Measurements from ENCODE around the gene LPCAT1. TPM values are rescaled to one million over a fixed set of nuclear protein-coding genes. Genes with fewer than 3 reads are reported as not detected.

LPCAT1 gene
- total RNA-seq, 3 donors from 2014 or later (not counting 1 experiment from before 2014, with no cell fraction given): 196 to 302 (median 252) TPM

DNA sequence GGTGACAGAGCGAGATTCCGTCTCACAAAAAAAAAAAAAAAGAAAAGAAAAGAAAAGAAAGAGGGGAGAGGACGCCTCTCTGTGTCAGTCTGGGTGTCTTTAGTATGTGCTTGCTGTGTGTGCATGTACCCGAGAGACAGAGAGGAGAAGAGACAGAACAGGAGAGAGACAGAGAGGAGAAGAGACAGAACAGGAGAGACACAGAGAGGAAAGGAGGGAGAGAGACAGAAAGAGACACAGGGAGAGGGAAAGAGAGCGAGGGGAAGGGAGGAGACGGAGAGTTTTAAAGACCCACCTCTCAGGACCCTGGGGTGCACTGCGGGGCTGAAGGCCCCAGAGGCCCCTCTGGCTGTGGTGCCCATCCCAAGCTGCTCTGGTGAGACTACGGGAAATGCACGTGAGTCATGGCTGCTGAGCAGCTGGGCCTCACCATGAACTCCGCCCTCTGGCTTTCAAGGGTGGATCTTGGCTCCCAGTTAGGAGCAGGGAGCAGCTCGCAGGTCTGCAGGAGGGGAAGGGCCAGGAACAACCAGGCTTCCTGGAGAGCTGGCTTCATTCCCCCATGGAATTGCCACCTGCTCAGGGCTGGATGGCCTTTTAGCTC is 86.4 kb downstream of the LPCAT1 start:
- TF ChIP-seq, protein P1, sequence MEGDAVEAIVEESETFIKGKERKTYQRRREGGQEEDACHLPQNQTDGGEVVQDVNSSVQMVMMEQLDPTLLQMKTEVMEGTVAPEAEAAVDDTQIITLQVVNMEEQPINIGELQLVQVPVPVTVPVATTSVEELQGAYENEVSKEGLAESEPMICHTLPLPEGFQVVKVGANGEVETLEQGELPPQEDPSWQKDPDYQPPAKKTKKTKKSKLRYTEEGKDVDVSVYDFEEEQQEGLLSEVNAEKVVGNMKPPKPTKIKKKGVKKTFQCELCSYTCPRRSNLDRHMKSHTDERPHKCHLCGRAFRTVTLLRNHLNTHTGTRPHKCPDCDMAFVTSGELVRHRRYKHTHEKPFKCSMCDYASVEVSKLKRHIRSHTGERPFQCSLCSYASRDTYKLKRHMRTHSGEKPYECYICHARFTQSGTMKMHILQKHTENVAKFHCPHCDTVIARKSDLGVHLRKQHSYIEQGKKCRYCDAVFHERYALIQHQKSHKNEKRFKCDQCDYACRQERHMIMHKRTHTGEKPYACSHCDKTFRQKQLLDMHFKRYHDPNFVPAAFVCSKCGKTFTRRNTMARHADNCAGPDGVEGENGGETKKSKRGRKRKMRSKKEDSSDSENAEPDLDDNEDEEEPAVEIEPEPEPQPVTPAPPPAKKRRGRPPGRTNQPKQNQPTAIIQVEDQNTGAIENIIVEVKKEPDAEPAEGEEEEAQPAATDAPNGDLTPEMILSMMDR (IDR thresholded peaks at IDR 0.05): no peak
- DNase-seq (no peak), ATAC-seq (no peak)
- Mint-ChIP-seq H3K4me1 (no peaks in the 10 kb centered on the region), H3K27ac (no peak overlapping the region), H3K27me3 (ENCODE audit: low read depth in 2 of 2) (peaks cover 0 to 15% of the 10 kb centered on the region in 2 donors), H3K36me3 (no peaks in the 10 kb centered on the region), H3K4me3 (no peak overlapping the region), H3K9me3 (peaks cover 3 to 4% of the 10 kb centered on the region in 2 donors)
- no peak overlapping the region for H3K27ac ChIP-seq (ENCODE audit: low read length)
- no peaks in the 10 kb centered on the region for H3K4me1 ChIP-seq (ENCODE audit: control insufficient read depth, insufficient read depth, low read length)
- H3K9me3 ChIP-seq (ENCODE audit: control insufficient read depth, insufficient read depth, low read length): no peaks in the 10 kb centered on the region
- WGBS (ENCODE audit: insufficient coverage): 56% methylated on average over 11 of the region's 11 CpGs
- intact Hi-C loops (cut with micrococcal nuclease): no loop called here
- H3K36me3 ChIP-seq (ENCODE audit: control insufficient read depth, insufficient read depth, low read length): no peaks in the 10 kb centered on the region
- H3K27me3 ChIP-seq (ENCODE audit: control insufficient read depth, insufficient read depth, low read length): no peaks in the 10 kb centered on the region
- H3K4me3 ChIP-seq (ENCODE audit: low read length): no peak overlapping the region

GRCh38 chr5:1436681-1437080 is 87.1 kb downstream of the LPCAT1 start:
- H3K27me3 Mint-ChIP-seq (ENCODE audit: low read depth in 2 of 2): peaks cover 0 to 14% of the 10 kb centered on the region in 2 donors

GRCh38 chr5:1436036-1436435 is 87.7 kb downstream of the LPCAT1 start:
- ATAC-seq (no peak), DNase-seq (no peak)
- H3K4me1 Mint-ChIP-seq: no peaks in the 10 kb centered on the region
- WGBS (ENCODE audit: insufficient coverage): 83% methylated on average over 10 of the region's 10 CpGs
- Histone ChIP-seq H3K36me3 (ENCODE audit: control insufficient read depth, insufficient read depth, low read length) (no peaks in the 10 kb centered on the region), H3K27ac (ENCODE audit: low read length) (no peak overlapping the region), H3K4me3 (ENCODE audit: low read length) (no peak overlapping the region), H3K27me3 (ENCODE audit: control insufficient read depth, insufficient read depth, low read length) (no peaks in the 10 kb centered on the region), H3K4me1 (ENCODE audit: control insufficient read depth, insufficient read depth, low read length) (no peaks in the 10 kb centered on the region), H3K9me3 (ENCODE audit: control insufficient read depth, insufficient read depth, low read length) (no peaks in the 10 kb centered on the region)
- peaks cover 3 to 4% of the 10 kb centered on the region in 2 donors for H3K9me3 Mint-ChIP-seq
- H3K4me3 Mint-ChIP-seq: no peak overlapping the region
- intact Hi-C loops (cut with micrococcal nuclease): no loop called here
- H3K36me3 Mint-ChIP-seq: no peaks in the 10 kb centered on the region
- no peak overlapping the region for H3K27ac Mint-ChIP-seq
- TF ChIP-seq, protein P1 (IDR thresholded peaks at IDR 0.05): no peak
- H3K27me3 Mint-ChIP-seq (ENCODE audit: low read depth in 2 of 2): peaks cover 0 to 12% of the 10 kb centered on the region in 2 donors

More at GRCh38 chr5:1436681-1437080, 87.1 kb downstream of the LPCAT1 start:
- Mint-ChIP-seq H3K4me3 (no peak overlapping the region), H3K9me3 (peaks cover 3 to 4% of the 10 kb centered on the region in 2 donors), H3K4me1 (no peaks in the 10 kb centered on the region), H3K27ac (no peak overlapping the region), H3K36me3 (no peaks in the 10 kb centered on the region)
- intact Hi-C loops (cut with micrococcal nuclease): no loop called here
- no peak overlapping the region for H3K4me3 ChIP-seq (ENCODE audit: low read length)
- 86% methylated on average over 16 of the region's 16 CpGs for WGBS (ENCODE audit: insufficient coverage)
- ATAC-seq (no peak), DNase-seq (no peak)
- H3K27ac ChIP-seq (ENCODE audit: low read length): no peak overlapping the region
- H3K9me3 ChIP-seq (ENCODE audit: control insufficient read depth, insufficient read depth, low read length): no peaks in the 10 kb centered on the region
- TF ChIP-seq, protein P1 (IDR thresholded peaks at IDR 0.05): no peak
- H3K36me3 ChIP-seq (ENCODE audit: control insufficient read depth, insufficient read depth, low read length): no peaks in the 10 kb centered on the region
- no peaks in the 10 kb centered on the region for H3K4me1 ChIP-seq (ENCODE audit: control insufficient read depth, insufficient read depth, low read length)
- H3K27me3 ChIP-seq (ENCODE audit: control insufficient read depth, insufficient read depth, low read length): no peaks in the 10 kb centered on the region

DNA sequence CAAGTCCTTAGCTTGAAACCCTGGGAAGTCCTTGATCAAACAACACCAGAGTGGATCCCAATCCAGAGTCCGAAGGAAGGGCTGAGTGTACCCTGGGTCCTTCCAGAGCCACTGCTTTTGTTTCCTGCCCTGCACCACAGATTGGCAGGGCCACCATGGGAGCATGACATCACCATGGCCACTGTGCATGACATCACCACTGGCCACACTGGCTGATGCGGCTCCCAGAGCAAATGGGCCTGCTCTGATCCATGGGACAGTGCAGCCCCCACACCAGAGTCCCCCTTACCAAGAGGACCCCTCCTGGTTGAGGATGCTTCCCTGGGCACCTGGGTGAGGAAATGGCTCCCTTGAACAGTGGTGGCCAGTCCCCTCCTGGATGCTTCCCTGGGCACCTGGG is 88.4 kb downstream of the LPCAT1 start:
- Histone ChIP-seq H3K27me3 (ENCODE audit: control insufficient read depth, insufficient read depth, low read length) (no peaks in the 10 kb centered on the region), H3K9me3 (ENCODE audit: control insufficient read depth, insufficient read depth, low read length) (no peaks in the 10 kb centered on the region), H3K4me3 (ENCODE audit: low read length) (no peak overlapping the region), H3K36me3 (ENCODE audit: control insufficient read depth, insufficient read depth, low read length) (no peaks in the 10 kb centered on the region), H3K4me1 (ENCODE audit: control insufficient read depth, insufficient read depth, low read length) (no peaks in the 10 kb centered on the region), H3K27ac (ENCODE audit: low read length) (no peak overlapping the region)
- intact Hi-C loops (cut with micrococcal nuclease): no loop called here
- Mint-ChIP-seq H3K4me3 (no peak overlapping the region), H3K27ac (no peak overlapping the region), H3K9me3 (peaks cover 3 to 4% of the 10 kb centered on the region in 2 donors), H3K27me3 (ENCODE audit: low read depth in 2 of 2) (peaks cover 0 to 9% of the 10 kb centered on the region in 2 donors), H3K36me3 (no peaks in the 10 kb centered on the region), H3K4me1 (no peaks in the 10 kb centered on the region)
- TF ChIP-seq, protein P1 (IDR thresholded peaks at IDR 0.05): no peak
- 80% methylated on average over 2 of the region's 2 CpGs for WGBS (ENCODE audit: insufficient coverage)
- DNase-seq (no peak), ATAC-seq (no peak)
